ENCODE results near the gene ATP6V1C2. TPM values are rescaled to one million over a fixed set of nuclear protein-coding genes. Genes with fewer than 3 reads are reported as not detected.

The ATP6V1C2 gene
- total and polyA plus RNA-seq, 2 experiments from 2014 or later, result 0.14 to 2.1 TPM

GRCh38 chr2:10785260-10785659 lies 63.8 kb downstream of the ATP6V1C2 start:
- Histone ChIP-seq H3K4me1 (ENCODE audit: insufficient read depth) (no peaks in the 10 kb centered on the region), H3F3A (replicated peaks; ENCODE audit: low read depth) (0 out of 2 replicates have a peak, but pooled peaks cover 9% of the 10 kb centered on the region), H3K27ac (ENCODE audit: low read depth) (no peak overlapping the region), H3K4me2 (no peak overlapping the region), H3K36me3 (ENCODE audit: insufficient read depth) (peaks cover 83% of the 10 kb centered on the region), H3K9me2 (ENCODE audit: insufficient read depth) (no peaks in the 10 kb centered on the region), H4K20me1 (replicated peaks; ENCODE audit: insufficient read depth) (peaks cover 54% of the 10 kb centered on the region), H2AFZ (no peak overlapping the region), H3K27me3 (ENCODE audit: insufficient read depth) (no peaks in the 10 kb centered on the region), H3K79me2 (replicated peaks; ENCODE audit: insufficient read depth) (peaks cover 24% of the 10 kb centered on the region), H3K4me3 (no peak overlapping the region)
- Mint-ChIP-seq H3K27me3 (ENCODE audit: insufficient read depth, low read depth, poor library complexity) (no peaks in the 10 kb centered on the region), H3K27ac (no peak overlapping the region), H3K36me3 (ENCODE audit: low read depth) (peaks cover 98% of the 10 kb centered on the region), H3K4me3 (no peak overlapping the region), H3K4me1 (no peaks in the 10 kb centered on the region), H3K9me3 (no peaks in the 10 kb centered on the region)
- TF ChIP-seq POLR2AphosphoS5 (IDR thresholded peaks at IDR 0.05; ENCODE audit: low read depth) (no peak), STAT1 (IDR thresholded peaks at IDR 0.05; ENCODE audit: unreplicated experiment) (no peak), ETS1 (IDR thresholded peaks at IDR 0.05) (no peak), EZH2phosphoT487 (IDR thresholded peaks at IDR 0.05; ENCODE audit: unreplicated experiment) (no peak), CTCF (conservative IDR thresholded peaks at IDR 0.05; ENCODE audit: low read depth in 2 of 2) (no peak), CREB1 (CRISPR knock-in tag; IDR thresholded peaks at IDR 0.05; ENCODE audit: low read depth) (no peak), NANOG (IDR thresholded peaks at IDR 0.05; ENCODE audit: borderline replicate concordance) (no peak)
- DNase-seq (ENCODE audit: low spot score), result no peak
- ATAC-seq, result no peak

- TF ChIP-seq ZNF331 (CRISPR knock-in tag; IDR thresholded peaks at IDR 0.05; ENCODE audit: low read depth) (no peak), STAT1 (IDR thresholded peaks at IDR 0.05; ENCODE audit: unreplicated experiment) (no peak), ETS1 (IDR thresholded peaks at IDR 0.05) (no peak), POLR2AphosphoS5 (IDR thresholded peaks at IDR 0.05; ENCODE audit: low read depth) (no peak), EZH2phosphoT487 (IDR thresholded peaks at IDR 0.05; ENCODE audit: unreplicated experiment) (no peak), CREB1 (CRISPR knock-in tag; IDR thresholded peaks at IDR 0.05; ENCODE audit: low read depth) (no peak), JUNB (IDR thresholded peaks at IDR 0.05; ENCODE audit: unreplicated experiment) (no peak), REST (IDR thresholded peaks at IDR 0.05; ENCODE audit: unreplicated experiment) (no peak), NANOG (IDR thresholded peaks at IDR 0.05; ENCODE audit: borderline replicate concordance) (no peak)
- no peak overlapping the region for H3K27ac ChIP-seq (ENCODE audit: low read depth)
- no peak overlapping the region for H2AFZ ChIP-seq
- H3K4me3 Mint-ChIP-seq, result no peak overlapping the region
- peaks cover 51% of the 10 kb centered on the region for H4K20me1 ChIP-seq (replicated peaks; ENCODE audit: insufficient read depth)
- H3K9me2 ChIP-seq (ENCODE audit: insufficient read depth), result no peaks in the 10 kb centered on the region
- H3K4me1 ChIP-seq (ENCODE audit: insufficient read depth), result no peaks in the 10 kb centered on the region
- 0 out of 2 replicates have a peak, but pooled peaks cover 9% of the 10 kb centered on the region for H3F3A ChIP-seq (replicated peaks; ENCODE audit: low read depth)
- H3K27me3 Mint-ChIP-seq (ENCODE audit: insufficient read depth, low read depth, poor library complexity), result no peaks in the 10 kb centered on the region
- DNase-seq (ENCODE audit: low spot score) (no peak), ATAC-seq (no peak)
- peaks cover 32% of the 10 kb centered on the region for H3K79me2 ChIP-seq (replicated peaks; ENCODE audit: insufficient read depth)
- no peaks in the 10 kb centered on the region for H3K27me3 ChIP-seq (ENCODE audit: insufficient read depth)
- no peak overlapping the region for H3K4me3 ChIP-seq
- H3K36me3 ChIP-seq (ENCODE audit: insufficient read depth), result peaks cover 89% of the 10 kb centered on the region
- H3K4me2 ChIP-seq, result no peak overlapping the region
- H3K36me3 Mint-ChIP-seq (ENCODE audit: low read depth), result peaks cover 100% of the 10 kb centered on the region
- H3K9me3 Mint-ChIP-seq, result no peaks in the 10 kb centered on the region
- no peaks in the 10 kb centered on the region for H3K4me1 Mint-ChIP-seq
- no peak overlapping the region for H3K27ac Mint-ChIP-seq
Measured at GRCh38 chr2:10786240-10786982, 65.0 kb downstream of the ATP6V1C2 start.
